HG03432 (cell line): ENCODE results near the gene RPS26.
"Not testable (repeated sequence)": the region's sequence is repeated elsewhere in the genome, so short reads cannot be mapped to it uniquely, and the experiment has no call there.

Experiments
- ATAC-seq: cut with Tn5 transposase; IDR thresholded peaks from one replicate; pipeline ENCODE4 v1.9.1; 2021; ENCODE audit warnings: mild to moderate bottlenecking, moderate library complexity; ENCODE audit not compliant: unreplicated experiment

Gene RPS26

GRCh38 chr12:56041552-56042429 is at the start of gene RPS26:
RPS26 (plus strand) TSS chr12:56041918; CDS start chr12:56042167, 249 bp downstream.
- ATAC-seq: peak; percentile 94

- ATAC-seq: no peak
Observed at GRCh38 chr12:55993230-55993853, 48.4 kb upstream of the RPS26 start.

DNA sequence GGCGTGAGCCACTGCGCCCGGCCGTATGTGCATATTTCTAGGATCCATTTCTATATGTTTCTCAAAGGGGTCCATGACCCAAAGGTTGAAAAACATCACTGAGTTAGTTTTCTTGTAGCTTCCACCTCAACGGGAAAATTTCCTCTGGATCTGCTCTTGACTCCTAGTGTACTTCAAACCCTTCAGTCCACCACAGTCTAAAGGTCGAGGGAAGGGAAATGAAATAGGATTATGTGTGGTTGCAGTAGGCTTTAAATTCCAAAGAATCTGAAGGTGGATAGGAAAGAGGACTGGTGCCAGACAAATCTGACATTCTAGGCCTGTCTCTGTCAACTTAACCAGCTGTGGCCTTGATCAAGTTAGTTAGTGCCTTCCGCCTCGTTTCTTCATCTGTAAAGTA is 46.4 kb upstream of the RPS26 start:
- no peak for ATAC-seq

DNA sequence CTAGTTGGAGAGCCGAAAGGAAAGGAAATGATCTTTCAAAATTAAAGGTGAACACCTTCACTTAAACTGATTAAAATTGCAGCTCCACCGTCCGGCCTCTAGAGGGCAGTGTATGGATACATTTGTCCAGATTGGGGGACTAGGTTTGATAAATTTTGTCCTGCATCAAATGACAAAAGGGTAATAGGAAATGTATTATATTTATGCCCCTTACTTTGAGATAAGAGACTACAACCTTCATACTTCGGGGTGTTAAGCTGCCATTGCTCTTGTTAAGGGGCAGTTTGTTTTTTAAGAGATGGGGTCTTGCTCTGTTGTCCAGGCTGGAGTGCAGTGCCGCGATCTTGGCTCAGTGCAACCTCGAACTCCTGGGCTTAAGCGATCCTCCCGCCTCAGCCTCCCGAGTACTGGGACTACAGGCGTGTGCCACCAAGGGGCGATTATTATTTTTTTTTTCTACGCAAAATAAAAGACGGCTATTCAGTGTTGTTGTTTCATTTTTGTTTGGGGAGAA is 45.5 kb upstream of the RPS26 start:
- no peak for ATAC-seq

DNA sequence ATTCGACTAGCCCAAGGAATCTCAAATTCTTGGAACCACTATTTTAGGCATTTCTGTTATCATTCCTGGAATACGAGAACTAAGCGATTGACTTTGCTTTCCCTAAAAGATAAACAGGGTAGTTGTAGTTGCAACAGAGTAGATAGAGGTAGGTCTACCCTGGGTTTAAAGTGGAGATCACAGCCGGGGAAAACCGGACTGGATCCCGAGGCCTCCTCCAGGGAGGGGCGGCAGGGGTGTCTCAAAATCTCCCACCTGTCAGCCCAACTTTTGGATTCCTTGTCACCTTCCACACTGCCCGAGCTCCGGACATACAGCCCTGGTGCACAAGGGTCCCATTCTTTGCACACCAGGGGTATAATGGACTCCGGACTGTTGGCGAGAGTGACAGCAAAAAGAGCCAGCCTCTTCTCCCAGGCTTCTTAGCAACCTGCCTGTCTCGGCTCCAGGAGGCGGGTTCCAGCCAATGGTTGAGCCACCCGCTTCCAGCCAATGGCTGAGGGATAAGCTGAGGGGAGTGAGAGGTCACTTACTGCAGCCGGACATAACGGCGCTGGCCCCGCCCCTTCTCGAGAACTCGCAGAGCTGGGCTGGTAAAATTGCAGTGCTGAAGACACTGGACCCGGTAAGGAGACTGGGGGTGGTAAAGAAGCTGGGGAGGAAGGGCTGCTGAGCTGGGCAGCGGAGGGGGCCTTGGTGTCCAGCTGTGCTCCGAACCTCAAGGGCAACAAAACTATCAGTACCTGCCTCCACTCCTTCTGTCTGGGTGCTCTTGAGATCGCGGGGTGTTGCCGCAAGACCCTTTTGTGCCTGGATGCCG is 44.8 kb upstream of the RPS26 start, which contains the start of gene SUOX:
SUOX (plus strand) TSS at position 562 of the 820 bp plus-strand sequence. CDS start 4,946 bp downstream, outside the sequence.
- ATAC-seq: peak; percentile 99

DNA sequence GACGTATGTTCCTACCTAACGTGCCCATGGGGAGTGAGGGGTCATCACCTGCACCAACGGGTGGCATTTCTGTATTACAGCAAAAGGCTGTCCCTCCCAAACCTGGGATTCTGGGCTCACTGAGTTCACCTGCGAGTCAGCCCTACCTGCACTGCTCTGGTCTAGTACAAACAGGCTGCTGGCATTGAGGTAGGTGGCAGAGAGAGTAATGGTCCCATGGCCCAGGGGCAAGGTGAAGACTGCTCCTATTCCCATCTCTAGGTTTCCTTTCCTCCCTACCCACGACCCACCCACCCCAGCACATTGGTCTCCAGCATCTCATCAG is 44.2 kb upstream of the RPS26 start:
- no peak for ATAC-seq

DNA sequence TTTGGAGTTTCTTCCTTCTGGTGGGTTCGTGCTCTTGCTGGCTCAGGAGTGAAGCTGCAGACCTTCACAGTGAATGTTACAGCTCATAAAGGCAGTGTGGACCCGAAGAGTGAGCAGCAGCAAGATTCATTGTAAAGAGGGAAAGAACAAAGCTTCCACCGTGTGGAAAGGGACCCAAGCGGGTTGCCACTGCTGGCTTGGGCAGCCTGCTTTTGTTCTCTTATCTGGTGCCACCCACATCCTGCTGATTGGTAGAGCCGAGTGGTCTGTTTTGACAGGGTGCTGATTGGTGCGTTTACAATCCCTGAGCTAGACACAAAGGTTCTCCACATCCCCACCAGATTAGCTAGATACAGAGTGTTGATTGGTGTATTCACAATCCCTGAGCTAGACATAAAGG is 42.2 kb upstream of the RPS26 start:
- ATAC-seq: not testable (repeated sequence)

GRCh38 chr12:55999999-56000540 is 41.6 kb upstream of the RPS26 start:
- not testable (repeated sequence) for ATAC-seq

DNA sequence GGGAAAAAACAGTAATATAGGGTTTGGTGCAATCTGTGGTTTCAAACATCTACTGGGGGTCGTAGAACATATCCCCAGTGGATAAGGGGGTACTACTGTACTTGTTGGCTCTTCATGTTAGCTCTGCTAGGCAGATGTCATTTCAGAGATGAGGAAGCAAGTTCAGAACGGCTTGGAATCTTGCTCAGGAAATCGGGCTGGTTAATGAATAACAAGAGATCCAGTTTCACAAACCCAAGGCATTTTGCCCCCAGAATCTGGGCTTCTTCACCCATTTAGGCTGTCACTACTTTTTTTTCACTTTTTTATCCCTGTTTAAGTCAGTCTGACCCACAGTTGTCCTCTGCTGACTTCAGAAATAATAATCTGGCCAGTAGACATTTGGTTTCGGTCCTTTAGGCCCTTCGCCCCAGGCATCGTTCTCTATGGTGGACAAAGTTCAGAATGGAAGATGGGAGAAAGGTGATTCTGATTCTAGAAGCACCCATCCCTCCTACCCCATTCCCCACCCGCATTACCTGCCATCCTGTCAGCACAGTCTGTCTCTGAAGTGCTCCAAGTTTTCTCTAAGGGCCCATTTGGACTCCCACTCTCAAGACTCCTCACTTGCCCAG is 40.1 kb upstream of the RPS26 start:
- ATAC-seq: no peak

- ATAC-seq: not testable (repeated sequence)
Observed at GRCh38 chr12:56003376-56003775, 38.3 kb upstream of the RPS26 start.

DNA sequence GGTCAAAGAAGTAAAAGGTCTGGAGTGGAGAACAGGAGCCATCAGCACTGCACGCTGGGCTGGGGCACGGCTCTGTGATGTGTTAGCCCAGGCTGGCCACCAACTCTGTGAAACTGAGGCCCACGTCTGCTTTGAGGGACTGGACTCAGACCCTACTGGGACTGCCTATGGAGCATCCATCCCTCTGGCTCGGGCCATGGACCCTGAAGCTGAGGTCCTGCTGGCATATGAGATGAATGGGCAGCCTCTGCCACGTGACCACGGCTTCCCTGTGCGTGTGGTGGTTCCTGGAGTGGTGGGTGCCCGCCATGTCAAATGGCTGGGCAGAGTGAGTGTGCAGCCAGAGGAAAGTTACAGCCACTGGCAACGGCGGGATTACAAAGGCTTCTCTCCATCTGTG is 37.5 kb upstream of the RPS26 start:
- no peak for ATAC-seq

- peak; percentile 54 for ATAC-seq
Observed at GRCh38 chr12:56007564-56008559, 33.9 kb upstream of the RPS26 start.

DNA sequence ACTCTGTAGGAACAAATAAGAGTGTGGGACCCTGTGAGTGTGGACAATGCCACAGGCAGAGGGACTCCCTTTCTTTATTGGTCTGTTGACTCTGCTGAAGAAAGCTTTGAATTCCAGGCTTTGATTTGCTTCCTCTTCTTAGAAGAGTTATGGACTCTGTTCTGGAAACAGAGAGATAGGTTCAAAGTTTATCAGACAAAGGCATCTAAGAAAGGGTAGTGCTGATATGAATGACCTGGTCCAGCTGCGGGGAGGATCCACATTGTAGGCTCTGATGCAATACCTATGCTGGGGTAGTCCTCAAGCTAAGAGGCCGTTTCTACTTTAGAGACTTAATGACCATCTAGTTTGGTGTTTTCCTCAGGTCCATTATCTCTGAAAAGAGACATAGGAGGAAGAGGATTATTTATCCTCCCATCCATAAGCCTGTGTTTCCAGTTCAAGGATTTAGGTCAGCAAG is 31.6 kb upstream of the RPS26 start:
- no peak for ATAC-seq

DNA sequence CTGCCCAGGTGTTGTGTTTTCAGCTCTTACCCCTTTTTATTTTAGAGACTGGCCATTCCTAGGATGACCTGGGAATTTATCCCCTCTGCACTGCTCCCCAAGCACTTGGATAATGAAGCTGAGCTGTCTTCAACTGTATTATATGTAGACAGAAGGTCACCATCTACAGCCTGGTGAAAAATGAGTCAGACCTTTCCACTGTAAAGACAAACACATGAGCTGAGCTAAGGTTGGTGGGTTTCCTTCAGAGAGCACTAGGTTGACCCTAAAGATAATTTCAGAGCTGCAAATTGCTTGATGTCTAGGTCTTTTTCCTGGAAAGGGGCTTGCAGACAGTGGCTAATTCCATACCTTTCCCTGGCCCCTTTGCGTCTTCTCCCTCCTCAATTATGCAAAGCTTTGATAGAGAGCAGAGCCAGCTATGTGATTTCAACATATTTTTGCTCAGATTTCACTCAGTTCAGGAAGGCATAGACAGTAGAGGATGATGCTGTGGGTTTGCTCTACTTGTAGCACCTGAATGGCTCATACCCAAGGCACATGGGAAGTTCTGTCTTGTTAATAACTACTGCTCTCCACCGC is 30.1 kb upstream of the RPS26 start:
- ATAC-seq: no peak

GRCh38 chr12:56013482-56013881 is 28.2 kb upstream of the RPS26 start:
- ATAC-seq: no peak

- no peak for ATAC-seq
Observed at GRCh38 chr12:56014205-56014604, 27.5 kb upstream of the RPS26 start.

- ATAC-seq: no peak
Observed at GRCh38 chr12:56017181-56017580, 24.5 kb upstream of the RPS26 start.

GRCh38 chr12:56018356-56018755 is 23.4 kb upstream of the RPS26 start:
- ATAC-seq: no peak
